Measurements from ENCODE around the gene FGL2.
A peak's percentile ranks its signal among the peaks of the same experiment; 100 is the strongest.
"Not testable (repeated sequence)": the region's sequence is repeated elsewhere in the genome, so short reads cannot be mapped to it uniquely, and the experiment has no call there.

FGL2 gene

DNA sequence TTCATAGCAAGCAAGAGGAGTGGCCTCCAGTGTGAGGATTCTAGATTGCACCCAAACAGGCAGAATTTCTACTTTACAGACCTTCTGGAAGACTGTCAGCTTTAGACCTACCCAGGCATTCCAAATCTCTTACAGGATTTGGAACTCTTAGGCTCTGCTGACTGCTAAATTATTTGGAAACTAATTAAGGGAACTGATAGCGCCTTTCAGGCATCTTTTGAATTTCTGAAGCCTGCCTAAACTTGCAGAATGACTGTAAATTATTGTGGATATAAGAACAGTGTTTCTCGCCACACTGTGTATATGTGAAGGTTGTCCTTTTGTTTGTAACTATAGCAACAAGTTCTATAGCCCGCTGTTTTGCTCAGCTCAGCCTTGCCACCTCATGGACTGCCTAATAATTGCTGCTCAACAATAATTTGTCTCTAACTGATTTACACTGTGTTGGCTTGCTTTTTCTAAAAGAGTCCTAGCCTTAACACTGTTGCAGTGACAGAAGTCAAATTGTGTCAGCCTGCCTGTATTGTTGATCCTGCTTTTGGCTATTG, 44.6 kb downstream of the FGL2 start:
- DNase-seq = peak; percentile 14

DNA sequence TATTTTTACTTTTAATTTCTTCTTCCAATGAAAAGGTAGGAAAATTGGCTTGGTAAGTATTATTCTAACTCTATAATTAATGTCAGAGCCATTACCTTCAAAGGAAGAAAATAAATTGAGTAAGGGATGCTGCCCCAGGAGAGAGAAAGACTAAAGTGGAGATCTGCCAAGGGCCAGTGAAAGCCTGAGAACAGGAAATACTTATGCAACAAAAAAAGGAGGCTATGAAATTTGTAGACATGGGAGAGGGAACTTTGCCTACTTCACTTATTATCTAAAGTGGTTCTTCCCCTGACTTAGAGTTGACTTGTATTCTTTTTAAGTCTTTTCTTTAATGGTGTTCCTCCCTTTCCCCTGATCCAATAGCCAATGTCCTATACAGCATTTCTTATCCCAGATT, 47.4 kb downstream of the FGL2 start:
- not testable (repeated sequence) for DNase-seq
